HG03565 (cell line): ENCODE data around the gene ZNF525.
A peak's percentile ranks its signal among the peaks of the same experiment; 100 is the strongest.
"Not testable (repeated sequence)": the region's sequence is repeated elsewhere in the genome, so short reads cannot be mapped to it uniquely, and the experiment has no call there.

Experiments used
- ATAC-seq: cut with Tn5 transposase; IDR thresholded peaks from one replicate; pipeline ENCODE4 v1.9.1; 2021; ENCODE audit warnings: mild to moderate bottlenecking, moderate library complexity; ENCODE audit not compliant: unreplicated experiment

ZNF525 gene

GRCh38 chr19:53365134-53365898 lies at the start of gene ZNF525:
Gene ZNF525, plus strand, starts transcription at chr19:53365705. Its CDS starts 6,577 bp downstream, at chr19:53372282.
- ATAC-seq: peak; percentile 89

- no peak for ATAC-seq
Observed at GRCh38 chr19:53328967-53329366, 36.5 kb upstream of the ZNF525 start.

GRCh38 chr19:53332484-53332883 lies 33.0 kb upstream of the ZNF525 start:
- ATAC-seq: no peak

- no peak for ATAC-seq
Observed at GRCh38 chr19:53333066-53333462, 32.4 kb upstream of the ZNF525 start.

GRCh38 chr19:53333463-53334449 lies 31.7 kb upstream of the ZNF525 start, which contains the start of gene ZNF845:
Gene ZNF845, plus strand, starts transcription at chr19:53333749. Its CDS starts 7,559 bp downstream, at chr19:53341308.
- ATAC-seq: peak; percentile 91

GRCh38 chr19:53344403-53344802 lies 21.1 kb upstream of the ZNF525 start:
- not testable (repeated sequence) for ATAC-seq

GRCh38 chr19:53355739-53356138 lies 9.8 kb upstream of the ZNF525 start:
- no peak for ATAC-seq

GRCh38 chr19:53357821-53358581 lies 7.5 kb upstream of the ZNF525 start:
- no peak for ATAC-seq

- ATAC-seq: not testable (repeated sequence)
Observed at GRCh38 chr19:53360056-53360455, 5.4 kb upstream of the ZNF525 start.

- peak; percentile 22 for ATAC-seq
Observed at GRCh38 chr19:53365899-53366493, 491 bp downstream of the ZNF525 start.

- ATAC-seq: no peak
Observed at GRCh38 chr19:53372196-53372595, 6.7 kb downstream of the ZNF525 start.

- ATAC-seq: no peak
Observed at GRCh38 chr19:53374288-53374687, 8.8 kb downstream of the ZNF525 start.

- no peak for ATAC-seq
Observed at GRCh38 chr19:53374743-53375142, 9.2 kb downstream of the ZNF525 start.

- ATAC-seq: no peak
Observed at GRCh38 chr19:53381376-53381775, 15.9 kb downstream of the ZNF525 start.

- no peak for ATAC-seq
Observed at GRCh38 chr19:53388168-53388567, 22.7 kb downstream of the ZNF525 start.

- ATAC-seq: no peak
Observed at GRCh38 chr19:53388904-53389303, 23.4 kb downstream of the ZNF525 start.

GRCh38 chr19:53389571-53389970 lies 24.1 kb downstream of the ZNF525 start:
- ATAC-seq: no peak

GRCh38 chr19:53389978-53390377 lies 24.5 kb downstream of the ZNF525 start:
- ATAC-seq: no peak

- no peak for ATAC-seq
Observed at GRCh38 chr19:53394522-53394973, 29.0 kb downstream of the ZNF525 start.
